Activated CD8-positive, alpha-beta memory T cell treated with anti-CD3 and anti-CD28 coated beads for 48 hours (primary cell): ENCODE data around the gene TMTC1.
"Not testable (repeated sequence)": the region's sequence is repeated elsewhere in the genome, so short reads cannot be mapped to it uniquely, and the experiment has no call there.

ENCODE experiments used
- DNase-seq, 3 experiments: peaks; one replicate each; pipeline ENCODE4 v3.0.0-alpha.2; 2020; ENCODE audit warnings: low read depth in 2 of 3, low spot score in 2 of 3

The TMTC1 gene

DNA sequence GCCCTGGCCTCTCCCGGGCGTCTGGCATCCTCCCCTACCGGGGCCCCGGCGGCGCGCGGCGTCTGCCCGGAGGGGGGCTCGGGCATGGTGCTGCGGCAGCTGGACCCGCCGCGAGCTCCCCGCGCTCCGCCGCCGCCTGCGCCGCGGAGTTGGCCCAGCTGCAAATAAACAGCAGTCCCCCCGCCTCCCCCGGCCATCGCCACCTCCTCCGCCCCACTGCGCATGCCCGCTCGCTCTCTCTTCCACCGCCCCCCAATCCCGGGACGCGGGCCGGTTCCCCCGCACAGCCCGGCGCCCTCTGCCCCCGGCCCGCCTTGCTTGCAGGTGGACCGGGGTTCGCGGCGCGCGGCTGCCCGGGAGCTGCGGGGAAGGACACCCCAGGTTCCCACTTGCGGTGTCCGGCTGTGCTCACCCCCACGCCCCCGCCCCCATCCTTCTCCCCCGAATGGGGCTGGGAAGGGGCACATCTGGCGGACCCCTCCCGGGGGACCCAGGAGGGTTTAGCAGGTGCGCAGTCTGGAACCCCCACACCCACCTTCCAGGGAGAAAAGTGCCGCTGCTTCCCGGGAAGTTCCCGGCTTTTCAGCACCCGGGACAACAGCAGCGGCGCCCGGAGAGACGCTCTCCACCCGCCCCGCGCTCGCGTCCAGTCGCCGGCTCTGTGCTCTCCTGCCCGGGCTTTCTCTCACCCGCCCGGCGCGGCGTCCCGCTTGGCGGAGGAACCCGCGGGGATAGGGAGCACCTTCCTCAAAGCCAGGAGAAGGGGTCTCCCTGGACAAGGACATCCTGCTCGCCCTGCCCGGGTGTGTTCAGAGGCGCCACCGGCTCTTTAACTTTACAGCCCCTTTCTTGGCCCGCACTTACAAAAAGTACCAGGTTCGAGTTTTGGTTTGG is at the start of gene TMTC1:
TMTC1 (minus strand) TSS at position 170 of the 894 bp plus-strand sequence. CDS start 191 bp downstream, outside the sequence.
- no peak for DNase-seq

GRCh38 chr12:29831173-29831572 is 47.4 kb upstream of the TMTC1 start:
- DNase-seq = no peak

DNA sequence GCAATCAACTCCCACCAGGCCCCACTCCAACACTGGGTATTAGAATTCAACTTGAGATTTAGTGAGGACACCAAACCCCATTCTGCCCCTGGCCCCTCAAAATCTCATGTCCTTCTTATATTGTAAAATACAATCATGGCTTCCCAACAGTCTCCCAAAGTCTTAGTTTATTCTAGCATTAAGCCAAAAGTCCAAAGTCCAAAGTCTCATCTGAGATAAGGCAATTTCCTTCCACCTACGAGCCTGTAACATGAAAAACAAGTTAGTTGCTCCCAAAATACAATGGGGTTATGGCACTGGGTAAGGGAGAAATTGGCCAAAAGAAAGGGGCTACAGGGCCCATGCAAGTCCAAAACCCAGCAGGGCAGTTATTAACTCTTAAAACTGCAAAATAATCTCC is 46.6 kb upstream of the TMTC1 start:
- DNase-seq = no peak

- DNase-seq = no peak
Observed at GRCh38 chr12:29818916-29819623, 35.3 kb upstream of the TMTC1 start.

DNA sequence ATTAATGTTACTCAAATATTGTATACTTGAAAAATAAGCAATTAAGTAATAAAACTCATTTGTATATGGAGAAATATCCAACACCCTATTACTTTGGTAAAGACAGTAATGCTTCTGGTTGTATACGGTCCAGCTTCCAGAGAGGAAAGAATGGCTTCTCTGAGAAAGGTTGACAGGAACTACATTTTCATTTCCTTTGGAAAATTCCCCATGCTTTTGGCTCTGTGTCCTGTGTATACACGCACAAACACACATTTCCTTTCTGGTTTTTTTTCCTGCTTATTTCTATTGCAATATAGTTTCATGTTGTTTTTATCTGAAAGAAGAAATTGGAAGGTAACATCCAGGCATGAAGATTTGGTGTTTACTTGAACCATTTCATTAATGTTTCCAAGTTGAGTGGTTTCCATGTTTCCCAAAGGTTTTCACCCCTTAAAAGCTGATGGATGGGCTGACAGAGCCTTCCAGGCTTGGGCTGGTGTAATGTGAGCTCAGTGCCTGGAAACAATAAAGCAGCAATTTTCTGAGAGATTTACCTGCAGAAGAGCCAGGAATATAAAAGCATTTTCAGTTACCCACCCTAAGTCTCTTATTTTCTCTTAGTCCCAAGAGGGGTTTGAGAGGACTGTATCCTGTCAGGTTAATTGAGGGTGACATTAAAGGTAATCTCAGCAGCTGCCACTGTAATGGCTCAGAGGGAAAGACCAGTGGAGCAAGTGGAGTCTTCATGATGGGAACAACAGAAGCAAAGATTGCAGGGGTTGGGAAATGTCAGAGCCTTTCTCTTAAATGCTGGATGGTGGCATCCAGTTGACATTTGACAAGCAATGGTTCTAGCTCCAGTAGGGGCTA is 33.4 kb upstream of the TMTC1 start:
- DNase-seq = no peak

DNA sequence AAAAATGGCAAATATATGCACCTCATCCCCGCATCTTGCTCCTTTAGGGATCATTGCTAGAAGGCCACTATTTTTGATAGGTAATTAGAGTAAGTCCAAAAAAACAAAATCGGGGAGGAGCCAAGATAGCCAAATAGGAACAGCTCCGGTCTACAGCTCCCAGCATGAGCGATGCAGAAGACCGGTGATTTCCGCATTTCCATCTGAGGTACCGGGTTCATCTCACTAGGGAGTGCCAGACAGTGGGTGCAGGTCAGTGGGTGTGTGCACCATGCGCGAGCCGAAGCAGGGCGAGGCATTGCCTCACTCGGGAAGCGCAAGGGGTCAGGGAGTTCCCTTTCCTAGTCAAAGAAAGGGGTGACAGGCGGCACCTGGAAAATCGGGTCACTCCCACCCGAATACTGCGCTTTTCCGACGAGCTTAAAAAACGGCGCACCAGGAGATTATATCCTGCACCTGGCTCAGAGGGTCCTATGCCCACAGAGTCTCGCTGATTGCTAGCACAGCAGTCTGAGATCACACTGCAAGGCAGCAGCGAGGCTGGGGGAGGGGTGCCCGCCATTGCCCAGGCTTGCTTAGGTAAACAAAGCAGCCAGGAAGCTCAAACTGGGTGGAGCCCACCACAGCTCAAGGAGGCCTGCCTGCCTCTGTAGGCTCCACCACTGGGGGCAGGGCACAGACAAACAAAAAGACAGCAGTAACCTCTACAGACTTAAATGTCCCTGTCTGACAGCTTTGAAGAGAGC is 26.0 kb upstream of the TMTC1 start:
- not testable (repeated sequence) for DNase-seq

- no peak for DNase-seq
Observed at GRCh38 chr12:29807129-29807528, 23.4 kb upstream of the TMTC1 start.

DNA sequence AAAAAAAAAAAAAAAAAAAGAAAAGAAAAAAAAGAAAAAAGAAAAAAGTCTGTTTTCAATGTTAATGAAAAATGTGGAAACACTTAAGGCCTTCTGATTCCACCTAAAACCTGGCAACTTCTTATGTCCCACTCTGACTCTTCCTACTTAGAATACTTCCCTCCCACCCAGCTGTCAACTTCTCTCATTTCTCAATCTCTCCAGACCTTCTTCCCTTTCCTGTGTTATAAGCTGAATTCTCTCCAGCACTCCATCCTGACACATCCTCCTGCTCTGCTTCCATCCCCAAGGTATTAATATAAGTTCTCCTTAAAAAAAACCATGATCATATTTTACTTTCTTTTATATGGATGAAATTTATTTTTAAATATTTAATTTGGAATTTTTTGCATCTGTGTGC is 20.3 kb upstream of the TMTC1 start:
- DNase-seq = no peak

DNA sequence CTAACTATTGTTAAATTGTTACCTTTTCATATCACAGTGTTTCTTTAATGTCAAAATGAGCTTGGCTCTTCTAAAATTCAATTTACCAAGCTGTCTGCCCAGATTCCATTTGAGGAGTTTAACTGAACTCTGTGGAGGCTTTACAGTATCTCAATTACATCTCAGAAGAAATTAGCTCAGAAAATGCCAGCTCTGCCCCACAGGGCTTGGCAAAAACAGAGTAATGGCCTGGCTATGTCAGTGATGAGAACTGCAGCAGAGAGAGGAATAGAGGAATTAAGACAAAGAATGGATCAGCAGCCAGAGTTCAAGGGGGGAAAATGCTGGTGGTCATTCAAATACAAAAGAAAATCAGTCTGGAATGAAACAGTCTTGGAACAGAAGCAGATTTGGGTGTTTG is 15.8 kb upstream of the TMTC1 start:
- DNase-seq = no peak

DNA sequence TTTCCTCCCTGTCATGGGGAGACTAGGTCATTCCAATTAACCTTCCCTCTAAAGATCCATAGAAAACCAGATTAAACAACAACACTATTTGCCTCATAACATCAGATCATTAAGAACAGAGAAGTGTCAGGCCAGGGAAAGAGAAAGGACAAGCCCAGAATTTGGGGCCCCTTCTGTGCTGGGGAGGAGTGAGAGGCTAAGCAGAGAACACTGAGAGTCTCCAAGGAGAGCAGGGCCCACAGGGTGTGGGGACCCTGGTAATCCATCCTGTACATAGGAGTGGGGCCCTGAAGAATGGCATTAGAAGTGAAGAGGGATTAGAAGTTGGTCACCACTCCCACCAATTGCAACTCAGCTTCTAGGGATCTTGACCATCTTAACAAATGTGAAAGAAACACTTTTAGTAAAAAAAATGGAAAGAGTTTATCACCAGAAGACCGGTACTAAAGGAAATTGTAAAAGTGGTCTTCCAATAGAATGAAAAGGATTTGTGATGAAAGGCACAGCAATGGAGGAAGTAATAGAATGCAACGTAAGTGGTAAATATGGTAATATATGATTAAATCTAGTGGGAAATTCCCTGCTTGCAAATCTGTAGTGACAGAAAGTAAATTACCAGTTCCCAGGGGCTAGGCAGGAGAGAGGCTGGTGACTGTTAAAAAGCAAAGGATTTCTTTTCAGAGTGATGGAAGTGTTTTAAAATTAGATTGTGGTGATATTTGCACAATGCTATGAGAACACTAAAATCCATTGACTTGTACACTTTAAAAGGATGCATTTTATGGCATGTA is 14.0 kb upstream of the TMTC1 start:
- no peak for DNase-seq

GRCh38 chr12:29796823-29797263 is 13.1 kb upstream of the TMTC1 start:
- DNase-seq = no peak

DNA sequence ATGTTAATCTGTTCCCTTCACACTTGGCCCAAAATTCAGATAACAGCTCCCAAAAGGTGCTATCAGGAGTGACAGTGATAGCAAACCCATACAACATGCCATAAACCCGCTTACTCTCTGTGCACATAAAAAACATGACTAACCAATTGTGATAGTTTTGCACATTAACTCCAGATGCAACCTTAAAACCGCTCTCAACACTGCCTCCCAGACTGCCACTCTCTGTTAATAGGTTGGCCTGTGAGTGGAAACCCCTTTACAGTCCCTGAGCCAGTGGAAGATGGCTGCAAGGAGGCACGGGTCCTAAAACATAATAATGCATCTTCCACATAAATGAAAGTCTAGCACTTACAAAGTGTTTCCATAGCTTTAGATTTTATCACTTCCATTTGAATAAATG is 12.0 kb upstream of the TMTC1 start:
- no peak for DNase-seq

GRCh38 chr12:29794862-29795261 is 11.1 kb upstream of the TMTC1 start:
- no peak for DNase-seq

GRCh38 chr12:29792853-29793252 is 9.1 kb upstream of the TMTC1 start:
- no peak for DNase-seq

- DNase-seq = no peak
Observed at GRCh38 chr12:29792132-29792531, 8.4 kb upstream of the TMTC1 start.

DNA sequence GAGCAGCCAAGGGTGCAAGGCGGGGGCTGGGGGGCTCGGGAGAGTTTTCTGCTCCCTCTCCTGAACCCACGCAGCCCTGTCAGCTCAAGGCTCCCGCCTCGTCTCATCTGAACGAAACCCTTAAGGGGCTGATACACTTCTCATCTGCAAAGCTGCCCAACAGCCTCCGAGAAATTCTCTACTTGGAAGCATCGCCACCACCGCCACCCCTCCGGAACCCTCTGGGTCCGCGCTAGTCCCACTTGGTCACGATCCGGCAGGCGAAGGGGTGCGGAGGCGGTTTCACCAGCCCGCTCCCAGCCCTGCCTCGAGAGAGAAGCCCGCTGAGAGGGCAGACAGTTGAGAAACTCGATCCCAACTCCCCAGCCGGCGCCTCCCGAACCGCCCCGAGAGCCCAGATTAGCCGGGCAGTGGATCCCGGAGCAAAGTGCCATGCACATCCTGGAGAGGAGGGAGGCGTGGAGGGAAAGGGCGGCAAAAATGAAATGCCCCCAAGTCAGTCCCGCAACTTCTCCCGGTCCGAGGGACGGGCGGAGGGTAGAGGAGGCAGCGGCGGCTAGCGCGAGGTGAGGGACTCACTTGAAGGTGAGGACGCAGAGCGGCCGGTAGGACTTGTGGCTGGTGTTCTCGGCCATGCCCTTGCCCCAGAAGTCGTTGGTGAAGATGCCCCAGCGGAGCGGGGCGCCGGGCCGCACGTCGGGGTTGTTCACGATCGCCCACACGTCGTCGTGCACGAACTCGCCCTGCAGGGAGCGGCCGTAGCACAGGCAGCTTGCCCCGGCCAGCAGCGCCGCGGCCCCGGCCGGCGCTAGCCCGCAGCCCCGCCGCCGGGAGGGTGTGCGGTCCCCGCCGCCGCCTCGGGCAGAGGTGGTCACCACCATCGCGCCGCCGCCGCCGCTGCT is 620 bp downstream of the TMTC1 start:
- no peak for DNase-seq

GRCh38 chr12:29782285-29782870 is 1.4 kb downstream of the TMTC1 start:
- no peak for DNase-seq

- DNase-seq = no peak
Observed at GRCh38 chr12:29781705-29782266, 2.0 kb downstream of the TMTC1 start.
